Endothelial cell of umbilical vein (primary cell): ENCODE data around the gene LMLN. TPM values are rescaled to one million over a fixed set of nuclear protein-coding genes. Genes with fewer than 3 reads are reported as not detected.

Experiments
- BruUV-seq: library from RNA; stranded (reverse); fragments of 400-500 nt; replicated peaks from 2 replicates; lab custom pipeline; 2021; lab: Mats Ljungman, UMichigan
- CTCF ChIA-PET: fragments of 300-600, 350-600 bp; sonication (Branson Sonifier 250); formaldehyde crosslinking; loops from one replicate; lab custom pipeline; 2021; ENCODE audit warnings: antibody characterized with exemption, inconsistent platforms; lab: Charles Lee
- POLR2A ChIA-PET: fragments of 300-600, 350-600 bp; sonication (Branson Sonifier 250); formaldehyde crosslinking; loops from one replicate; lab custom pipeline; 2021; ENCODE audit warnings: antibody characterized with exemption, inconsistent platforms; lab: Charles Lee
- DNase-seq: peaks from one replicate; pipeline ENCODE4 v3.0.0-alpha.2; 2011; ENCODE audit warnings: low read depth, low spot score
- FAIRE-seq: peaks from 2 replicates; lab custom pipeline; 2011; peaks lifted over from hg19 to GRCh38; lab: Jason Lieb, UNC
- H2AFZ ChIP-seq: 2 replicates; pipeline ENCODE4 v1.6.0; 2012; ENCODE audit warnings: low read depth, low read length, control low read depth, inconsistent platforms
- H3K27ac ChIP-seq: 2 replicates; pipeline ENCODE4 v1.5.1; 2011; ENCODE audit warnings: low read depth, mild to moderate bottlenecking, control low read depth, low read length, moderate library complexity; ENCODE audit not compliant: insufficient read depth
- H3K27me3 ChIP-seq, 2 experiments: 2 replicates each; pipeline versions ENCODE4 v1.6.0 to v1.6.1; 2011; ENCODE audit warnings: low read length in 2 of 2, mixed read lengths in 1 of 2; ENCODE audit not compliant: control insufficient read depth in 2 of 2, insufficient read depth in 2 of 2
- H3K36me3 ChIP-seq, 2 experiments: 2 replicates in 1 of 2; 3 replicates in 1 of 2; pipeline ENCODE4 v1.5.1; 2011; ENCODE audit warnings: low read length in 2 of 2, mild to moderate bottlenecking in 1 of 2, moderate library complexity in 1 of 2; ENCODE audit not compliant: control insufficient read depth in 2 of 2, insufficient read depth in 2 of 2; ENCODE audit errors: extremely low read depth in 1 of 2
- H3K4me1 ChIP-seq: 3 replicates; pipeline ENCODE4 v1.5.1; 2011; ENCODE audit warnings: mild to moderate bottlenecking, low read length; ENCODE audit not compliant: control insufficient read depth, insufficient read depth; ENCODE audit errors: extremely low read depth
- H3K4me2 ChIP-seq: 2 replicates; pipeline ENCODE4 v1.6.1; 2011; ENCODE audit warnings: low read length, control low read depth, mixed read lengths; ENCODE audit not compliant: insufficient read depth
- H3K4me3 ChIP-seq, 3 experiments: fragments of 200-600 bp in 1 of 3; sonication (generic), shearing (Covaris generic) in 1 of 3; replicated peaks in 1 of 3; 2 replicates each; pipeline ENCODE4 v1.5.1; 2011 to 2016; ENCODE audit warnings: control low read depth in 3 of 3, low read length in 3 of 3, mild to moderate bottlenecking in 2 of 3, inconsistent platforms in 1 of 3, low read depth in 1 of 3, moderate library complexity in 1 of 3; ENCODE audit not compliant: insufficient read depth in 1 of 3
- H3K79me2 ChIP-seq: 2 replicates; pipeline ENCODE4 v1.6.0; 2012; ENCODE audit warnings: low read length, inconsistent platforms; ENCODE audit not compliant: control insufficient read depth, insufficient read depth
- H3K9ac ChIP-seq: replicated peaks from 2 replicates; pipeline ENCODE3; 2011; ENCODE audit warnings: low read length, control low read depth; ENCODE audit not compliant: insufficient read depth; ENCODE audit errors: extremely low read depth
- H3K9me1 ChIP-seq: replicated peaks from 3 replicates; pipeline ENCODE4 v1.6.0; 2011; ENCODE audit warnings: mild to moderate bottlenecking, low read length; ENCODE audit not compliant: control insufficient read depth, insufficient read depth; ENCODE audit errors: extremely low read depth
- H3K9me3 ChIP-seq: replicated peaks from 2 replicates; pipeline ENCODE4 v1.5.1; 2012; ENCODE audit warnings: low read length, inconsistent platforms; ENCODE audit not compliant: control insufficient read depth, insufficient read depth
- H4K20me1 ChIP-seq: replicated peaks from 2 replicates; pipeline ENCODE3; 2011; ENCODE audit warnings: mild to moderate bottlenecking, low read length; ENCODE audit not compliant: control insufficient read depth, insufficient read depth; ENCODE audit errors: extremely low read depth
- CTCF ChIP-seq, 2 donors: IDR thresholded peaks; 1 replicate in 1 of 2; 2 replicates in 1 of 2; pipeline ENCODE4 v1.5.1; 2011; ENCODE audit warnings: low read length in 2 of 2, mild to moderate bottlenecking in 2 of 2, moderate library complexity in 2 of 2, control low read depth in 1 of 2, inconsistent platforms in 1 of 2, low read depth in 1 of 2; ENCODE audit not compliant: insufficient read depth in 1 of 2; ENCODE audit errors: extremely low read depth in 1 of 2
- EZH2 ChIP-seq: IDR thresholded peaks from 2 replicates; pipeline ENCODE4 v1.6.1; 2012; ENCODE audit warnings: borderline replicate concordance, low read depth, mild to moderate bottlenecking, moderate library complexity, low read length, inconsistent platforms; ENCODE audit not compliant: severe bottlenecking
- FOS ChIP-seq: IDR thresholded peaks from 2 replicates; pipeline ENCODE4 v1.6.1; 2011; ENCODE audit warnings: mild to moderate bottlenecking, low read length, moderate library complexity, borderline replicate concordance; ENCODE audit not compliant: insufficient read depth
- GATA2 ChIP-seq: IDR thresholded peaks from 2 replicates; pipeline ENCODE4 v1.7.0; 2011; ENCODE audit warnings: low read depth, mild to moderate bottlenecking, moderate library complexity, mixed read lengths, low read length; ENCODE audit not compliant: insufficient read length, insufficient read depth
- JUN ChIP-seq: IDR thresholded peaks from 2 replicates; pipeline ENCODE4 v1.6.1; 2011; ENCODE audit warnings: borderline replicate concordance, low read depth; ENCODE audit not compliant: insufficient read length, insufficient read depth
- MAX ChIP-seq: IDR thresholded peaks from 2 replicates; pipeline ENCODE4 v1.6.1; 2011; ENCODE audit not compliant: insufficient read depth, insufficient read length
- MYC ChIP-seq: IDR thresholded peaks from one replicate; pipeline ENCODE4 v1.6.1; 2011; ENCODE audit warnings: mild to moderate bottlenecking, low read depth, low read length
- POLR2A ChIP-seq: IDR thresholded peaks from 2 replicates; pipeline ENCODE4 v1.6.1; 2012; ENCODE audit warnings: low read depth, mild to moderate bottlenecking, control low read depth, low read length
- POLR2AphosphoS5 ChIP-seq: IDR thresholded peaks from 2 replicates; pipeline ENCODE4 v1.6.1; 2012; ENCODE audit warnings: low read depth, mild to moderate bottlenecking, control low read depth, low read length, moderate library complexity; ENCODE audit not compliant: insufficient read depth
- dilution Hi-C: fragments of 300-500 bp; cut with MboI; formaldehyde crosslinking; loops from one replicate; pipeline ENCODE4 v1.15.0; 2019; ENCODE audit warnings: low sequenced_read_pairs; ENCODE audit not compliant: extremely low pct_ligation_motif_present
- intact Hi-C: fragments of 100-400 bp; cut with micrococcal nuclease; formaldehyde crosslinking; loops from one replicate; pipeline ENCODE4 v1.10.0; 2022
- polyA plus RNA-seq, 4 experiments: library from polyadenylated mRNA; depleted of rRNA in 3 of 4; stranded (reverse) in 3 of 4; unstranded in 1 of 4; fragments of >200 nt; gene quantifications; 2 replicates each; pipeline versions ENCODE4 v1.2.1 to v1.2.3, GENCODE V29; 2011 to 2012; ENCODE audit warnings: missing spikeins in 1 of 4
- total RNA-seq: library from RNA; stranded (reverse); gene quantifications from 2 replicates; pipeline ENCODE4 v1.2.3, GENCODE V29; 2021

LMLN gene
- total and polyA plus RNA-seq, 2 donors (not counting 3 experiments of a cell fraction or from before 2014, with no cell fraction given), result 4.8 to 6.5 TPM

- no TSS peak for BruUV-seq
- Histone ChIP-seq H3K4me1 (peaks cover 4% of the 10 kb centered on the region), H3K9me1 (no peaks in the 10 kb centered on the region), H3K36me3 (no peaks in the 10 kb centered on the region), H3K9me3 (no peaks in the 10 kb centered on the region), H3K9ac (no peak overlapping the region), H3K79me2 (no peaks in the 10 kb centered on the region), H3K4me3 (peak overlapping the region in 2 of 3 experiments; percentile 16 to 20), H4K20me1 (no peaks in the 10 kb centered on the region), H3K4me2 (peak overlapping the region; percentile 51), H2AFZ (peak overlapping the region; percentile 73), H3K27ac (no peak overlapping the region), H3K27me3 (peaks cover 28 to 73% of the 10 kb centered on the region in 2 experiments)
- POLR2A ChIA-PET, result no interaction called here
- intact Hi-C loops (loop anchor here (2.0 to 5.0 kb wide), 2 partner anchors 118 to 174 kb away; partner anchors contain the start of gene LMLN), dilution Hi-C loops (no loop called here)
- CTCF ChIA-PET, result interaction anchor here (0.7 to 2.3 kb wide), 20 partner anchors 8 to 175 kb away, joined by 3 to 20 read pairs (median 5); no protein-coding TSS in a partner anchor
- DNase-seq (peak; percentile 58), FAIRE-seq (peak; percentile 24)
- TF ChIP-seq FOS, result no peak
- TF ChIP-seq MAX, result no peak
- TF ChIP-seq CTCF (IDR thresholded peaks at IDR 0.05; ENCODE audit: extremely low read depth in 1 of 2, insufficient read depth in 1 of 2, low read depth in 1 of 2, low read length in 2 of 2), result peak; percentile 63 to 65
- no peak for TF ChIP-seq POLR2A
- no peak for TF ChIP-seq MYC
- peak; percentile 76 for TF ChIP-seq EZH2
- no peak for TF ChIP-seq JUN
- peak; percentile 34 for TF ChIP-seq POLR2AphosphoS5
- TF ChIP-seq GATA2, result no peak
These were observed 120.7 kb downstream of the LMLN start for GRCh38 chr3:198080521-198081384.
